ENCODE data around the gene OR1N1. TPM values are rescaled to one million over a fixed set of nuclear protein-coding genes. Genes with fewer than 3 reads are reported as not detected.

OR1N1 gene
- total and polyA plus RNA-seq, 9 donors = not detected

GRCh38 chr9:122518841-122519240, 8.3 kb downstream of the OR1N1 start, which contains the start of gene OR1J4:
Gene OR1J4 (plus strand): TSS chr9:122519141. CDS start chr9:122519141, 0 bp downstream.
- TF ChIP-seq POLR2A (IDR thresholded peaks at IDR 0.05) (no peak), EP300 (IDR thresholded peaks at IDR 0.05) (no peak), CTCF (IDR thresholded peaks at IDR 0.05) (no peak)
- Histone ChIP-seq H3K9me3 (no peaks in the 10 kb centered on the region), H3K4me1 (ENCODE audit: insufficient read depth) (no peaks in the 10 kb centered on the region), H3K27ac (no peak within 1 kb of the TSS), H3K27me3 (no peaks in the 10 kb centered on the region), H3K36me3 (no peaks in the 10 kb centered on the region), H3K4me3 (no peak within 1 kb of the TSS)
- DNase-seq = no peak
- intact Hi-C loops (cut with DNase I) = no loop called here
- WGBS, 3 donors = 69 to 79% (median 75%) methylated on average over 4 of the region's 4 CpGs

- no peak for DNase-seq
- 43 to 52% (median 47%) methylated on average over 2 of the region's 2 CpGs for WGBS, 3 donors
- Histone ChIP-seq H3K9me3 (no peaks in the 10 kb centered on the region), H3K36me3 (no peaks in the 10 kb centered on the region), H3K27ac (no peak overlapping the region), H3K27me3 (no peaks in the 10 kb centered on the region), H3K4me1 (ENCODE audit: insufficient read depth) (no peaks in the 10 kb centered on the region), H3K4me3 (no peak overlapping the region)
- intact Hi-C loops (cut with DNase I) = no loop called here
- TF ChIP-seq CTCF (IDR thresholded peaks at IDR 0.05) = no peak
- TF ChIP-seq POLR2A (IDR thresholded peaks at IDR 0.05) = no peak
- no peak for TF ChIP-seq EP300 (IDR thresholded peaks at IDR 0.05)
These were observed 8.9 kb downstream of the OR1N1 start for GRCh38 chr9:122518226-122518625.

- Histone ChIP-seq H3K9me3 (no peaks in the 10 kb centered on the region), H3K27ac (no peak within 1 kb of the TSS), H3K27me3 (no peaks in the 10 kb centered on the region), H3K4me3 (no peak within 1 kb of the TSS), H3K36me3 (no peaks in the 10 kb centered on the region), H3K4me1 (ENCODE audit: insufficient read depth) (no peaks in the 10 kb centered on the region)
- TF ChIP-seq EP300 (IDR thresholded peaks at IDR 0.05) (no peak), POLR2A (IDR thresholded peaks at IDR 0.05) (no peak), CTCF (IDR thresholded peaks at IDR 0.05) (no peak)
- intact Hi-C loops (cut with DNase I) = no loop called here
- 68 to 70% (median 70%) methylated on average over 6 of the region's 6 CpGs for WGBS, 3 donors
- DNase-seq = no peak
These were observed 16.6 kb downstream of the OR1N1 start, which contains the start of gene OR1J2 for GRCh38 chr9:122510502-122510901. Gene OR1J2 (plus strand): TSS chr9:122510802. CDS start chr9:122510802, 0 bp downstream.

GRCh38 chr9:122506964-122507363, 20.1 kb downstream of the OR1N1 start:
- H3K4me1 ChIP-seq (ENCODE audit: insufficient read depth) = no peaks in the 10 kb centered on the region
- H3K9me3 ChIP-seq = no peaks in the 10 kb centered on the region
- TF ChIP-seq POLR2A (IDR thresholded peaks at IDR 0.05) (no peak), EP300 (IDR thresholded peaks at IDR 0.05) (no peak), CTCF (IDR thresholded peaks at IDR 0.05) (no peak)
- no peak for DNase-seq
- intact Hi-C loops (cut with DNase I) = no loop called here
- H3K27me3 ChIP-seq = no peaks in the 10 kb centered on the region
- 35 to 41% (median 38%) methylated on average over 2 of the region's 2 CpGs for WGBS, 3 donors
- H3K27ac ChIP-seq = no peak overlapping the region
- no peak overlapping the region for H3K4me3 ChIP-seq
- no peaks in the 10 kb centered on the region for H3K36me3 ChIP-seq
